Left renal pelvis (tissue), 4 donors: ENCODE measurements around the gene NAALADL2. TPM values are rescaled to one million over a fixed set of nuclear protein-coding genes. Genes with fewer than 3 reads are reported as not detected.
"Not testable (repeated sequence)": the region's sequence is repeated elsewhere in the genome, so short reads cannot be mapped to it uniquely, and the experiment has no call there.

Experiments
- DNase-seq, 4 donors: peaks; one replicate each; pipeline ENCODE4 v3.0.0-alpha.2; 2013; ENCODE audit warnings: low read depth in 4 of 4, low spot score in 3 of 4
- polyA plus RNA-seq, 4 donors: library from polyadenylated mRNA; unstranded; fragments of 120-200 nt; gene quantifications; one replicate each; pipeline ENCODE4 v1.2.1, GENCODE V29; 2013; ENCODE audit not compliant: insufficient read length in 4 of 4

The NAALADL2 gene
- polyA plus RNA-seq, 4 donors, result 13.6 to 25.3 (median 19.7) TPM

DNA sequence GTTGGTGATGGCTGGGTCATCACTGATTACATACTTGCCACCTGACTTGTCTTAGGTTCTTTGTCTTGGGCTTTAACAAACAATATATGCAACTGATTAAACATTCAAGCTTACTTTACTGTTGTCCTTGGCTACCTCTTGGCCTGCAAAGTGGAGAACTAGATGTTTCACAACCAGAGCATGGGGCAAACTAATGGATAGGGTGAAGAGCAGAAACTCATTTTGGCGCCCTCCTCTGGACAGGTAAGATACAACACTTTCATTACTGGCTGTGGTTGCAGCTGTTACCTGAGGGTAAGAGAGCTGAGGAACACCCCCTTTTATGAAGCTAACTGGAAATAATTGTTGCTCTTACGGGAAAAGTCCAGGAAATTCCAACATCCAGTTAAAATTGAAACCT lies 262.1 kb downstream of the NAALADL2 start:
- DNase-seq, result no peak

DNA sequence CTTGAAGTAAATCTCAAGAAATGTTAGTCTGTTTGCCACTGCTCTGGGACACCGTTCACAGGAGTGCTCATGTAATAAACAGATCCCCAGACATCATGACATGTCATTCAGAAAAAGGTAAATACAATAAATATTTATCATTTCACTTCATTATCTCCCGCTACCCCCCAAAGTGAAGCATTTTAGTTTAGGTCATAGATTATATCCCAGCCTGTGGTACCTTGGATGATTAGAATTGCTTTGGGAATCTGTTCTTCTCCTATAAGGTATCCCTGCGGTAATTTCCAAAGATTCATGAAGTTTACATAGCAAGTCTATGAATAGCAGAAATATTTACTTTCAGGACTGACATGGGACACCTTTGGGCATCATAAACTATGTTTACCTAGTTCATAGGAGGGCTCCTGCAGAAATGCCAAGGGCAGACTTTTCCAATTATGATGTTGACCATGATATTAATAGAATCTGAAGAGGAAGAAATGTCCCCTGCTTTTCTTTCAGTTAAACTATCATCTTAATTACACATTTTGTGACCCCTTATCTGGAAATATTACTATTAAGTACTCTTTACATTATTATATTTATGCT lies 268.0 kb downstream of the NAALADL2 start:
- no peak for DNase-seq

- DNase-seq, result no peak
These were observed 270.0 kb downstream of the NAALADL2 start for GRCh38 chr3:175129126-175129525.

DNA sequence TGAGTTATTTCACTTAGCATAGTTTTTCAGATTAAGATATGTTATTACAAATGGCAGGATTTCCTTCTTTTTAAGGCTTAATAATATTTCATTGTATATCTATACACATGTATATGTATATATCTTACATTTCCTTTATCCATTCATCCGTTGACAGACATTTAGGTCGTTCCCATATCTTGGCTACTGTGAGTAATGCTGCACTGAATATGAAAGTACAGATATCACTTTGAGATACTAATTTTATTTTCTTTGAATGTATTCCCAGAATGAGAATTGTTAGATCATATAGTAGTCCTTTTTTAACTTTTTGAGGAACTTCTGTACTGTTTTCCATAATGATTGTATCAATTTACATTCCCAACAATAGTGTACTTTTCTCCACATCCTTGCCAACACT lies 270.4 kb downstream of the NAALADL2 start:
- no peak for DNase-seq

- DNase-seq, result not testable (repeated sequence)
These were observed 272.7 kb downstream of the NAALADL2 start for GRCh38 chr3:175131866-175132265.

- not testable (repeated sequence) for DNase-seq
These were observed 273.6 kb downstream of the NAALADL2 start for GRCh38 chr3:175132706-175133105.

GRCh38 chr3:175144368-175144767 lies 285.2 kb downstream of the NAALADL2 start:
- no peak for DNase-seq

DNA sequence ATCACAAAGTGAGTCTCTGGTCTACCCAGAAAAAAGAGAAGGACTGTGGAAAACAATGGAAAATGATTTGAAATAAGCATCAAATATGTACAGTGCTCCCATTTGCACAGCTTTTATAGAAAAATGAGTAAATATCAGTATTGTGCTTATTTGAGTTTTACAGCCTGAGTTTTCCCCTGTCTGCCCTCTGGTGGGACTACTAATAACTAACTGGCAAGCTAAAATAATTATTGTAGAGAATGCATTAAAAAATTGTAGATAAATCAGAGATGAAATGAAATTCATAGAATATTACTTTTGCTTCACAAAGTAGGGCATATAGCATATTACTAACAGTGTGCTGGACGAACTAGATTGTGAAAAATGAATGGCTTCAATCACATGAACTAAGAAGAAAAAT lies 287.1 kb downstream of the NAALADL2 start:
- no peak for DNase-seq

DNA sequence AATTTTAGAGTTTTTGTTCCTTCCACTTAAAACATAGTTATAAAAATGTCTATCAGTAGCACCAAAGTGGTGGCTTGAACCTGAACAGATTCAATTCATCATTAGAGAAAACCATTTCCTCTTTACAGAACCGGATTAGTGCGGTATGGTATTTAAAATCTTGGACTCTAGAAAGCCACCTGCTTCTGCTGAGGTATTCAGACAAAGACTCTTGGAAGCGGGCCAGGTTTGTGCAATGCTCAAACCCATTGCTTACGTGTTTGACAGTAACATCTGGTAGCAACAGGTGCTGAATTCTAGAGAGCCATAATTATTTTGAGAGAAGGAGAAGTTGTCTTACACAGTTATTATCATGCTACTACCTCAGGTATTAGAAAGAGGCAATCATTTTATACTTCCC lies 290.5 kb downstream of the NAALADL2 start:
- peak in 1 of 4 donors; percentile 25 for DNase-seq

DNA sequence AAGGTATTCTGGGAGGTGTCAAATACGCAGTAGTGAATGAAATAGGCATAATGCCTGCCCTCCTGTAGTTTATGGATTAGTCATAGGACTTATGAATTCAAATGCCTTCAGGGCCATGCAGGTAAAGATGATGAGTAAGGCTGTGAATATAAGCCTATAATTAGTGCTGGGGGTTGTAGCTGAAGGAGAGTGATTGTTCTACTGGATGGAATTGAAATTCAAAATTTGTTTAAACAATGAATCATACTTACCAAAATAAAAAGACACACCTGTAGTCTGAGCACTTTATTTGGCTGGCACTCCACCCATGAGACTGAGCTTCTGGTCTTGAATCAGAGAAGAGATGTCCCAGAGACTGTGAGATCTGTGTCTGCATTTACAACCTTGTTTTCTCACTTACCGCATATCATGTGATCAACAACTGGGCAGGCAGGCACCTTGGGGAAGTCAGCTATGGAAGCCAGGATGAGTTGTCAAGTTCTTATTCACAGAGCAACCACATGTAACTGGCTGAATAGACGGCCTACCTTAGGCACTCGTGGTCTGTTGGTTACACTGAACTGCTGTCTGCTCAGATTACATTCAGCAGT lies 291.8 kb downstream of the NAALADL2 start:
- DNase-seq, result no peak

- DNase-seq, result no peak
These were observed 294.5 kb downstream of the NAALADL2 start for GRCh38 chr3:175153595-175153994.

DNA sequence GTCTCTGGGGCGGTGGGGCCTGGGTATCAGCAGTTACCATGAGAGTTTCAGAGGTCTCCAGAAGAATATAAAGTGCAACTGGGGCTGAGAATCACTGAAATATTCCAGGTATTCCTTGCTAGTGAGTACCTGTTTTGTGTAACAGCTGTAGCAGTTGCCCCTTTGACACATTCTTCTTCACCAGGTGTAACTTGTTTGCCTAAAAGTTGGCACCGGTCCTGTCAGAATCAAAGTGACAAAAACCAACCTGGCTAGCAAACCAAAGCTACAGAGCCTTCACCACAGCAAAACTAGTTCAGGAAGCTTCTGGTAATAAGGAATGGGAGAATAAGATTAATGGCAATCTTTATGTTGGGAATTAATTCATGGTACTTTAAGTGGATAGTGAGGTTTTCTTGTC lies 296.0 kb downstream of the NAALADL2 start:
- no peak for DNase-seq

DNA sequence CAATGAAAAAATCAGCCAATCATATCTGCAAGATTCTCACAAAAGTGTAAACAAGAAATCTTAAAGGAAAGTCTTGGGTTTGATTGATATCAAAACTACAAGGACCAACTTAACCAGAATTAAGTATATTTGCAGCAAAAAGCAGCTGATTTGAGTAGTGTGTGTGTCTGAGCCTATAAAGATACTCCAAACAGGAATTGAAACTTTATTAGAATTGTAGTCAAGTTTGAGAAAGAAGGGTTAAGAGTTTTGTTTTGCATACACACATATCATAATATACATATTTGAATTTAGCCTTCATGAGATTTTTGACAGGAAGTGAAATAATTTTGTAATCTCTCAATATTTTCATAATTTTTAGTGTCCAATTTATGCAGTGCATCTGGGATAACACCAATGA lies 300.1 kb downstream of the NAALADL2 start:
- no peak for DNase-seq

- DNase-seq, result no peak
These were observed 302.2 kb downstream of the NAALADL2 start for GRCh38 chr3:175161291-175161690.

DNA sequence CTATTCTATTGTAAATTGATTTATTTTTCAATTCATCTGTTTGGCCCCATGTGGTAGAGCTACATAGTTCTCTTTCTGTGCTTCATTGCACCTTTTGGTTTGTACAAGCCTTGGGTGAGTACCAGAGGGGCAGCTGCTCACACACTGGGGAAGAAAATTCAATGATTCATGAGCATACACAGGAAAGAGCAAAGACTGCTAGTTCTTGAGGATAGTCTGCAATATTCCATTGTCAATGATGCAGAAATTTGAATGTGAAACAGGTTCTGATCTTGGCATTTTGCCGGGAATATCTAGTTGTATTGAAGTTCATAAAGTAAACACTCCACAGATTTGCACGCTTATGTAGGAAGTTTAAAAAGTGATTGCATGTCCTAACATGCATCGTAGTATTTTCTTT lies 304.6 kb downstream of the NAALADL2 start:
- no peak for DNase-seq

DNA sequence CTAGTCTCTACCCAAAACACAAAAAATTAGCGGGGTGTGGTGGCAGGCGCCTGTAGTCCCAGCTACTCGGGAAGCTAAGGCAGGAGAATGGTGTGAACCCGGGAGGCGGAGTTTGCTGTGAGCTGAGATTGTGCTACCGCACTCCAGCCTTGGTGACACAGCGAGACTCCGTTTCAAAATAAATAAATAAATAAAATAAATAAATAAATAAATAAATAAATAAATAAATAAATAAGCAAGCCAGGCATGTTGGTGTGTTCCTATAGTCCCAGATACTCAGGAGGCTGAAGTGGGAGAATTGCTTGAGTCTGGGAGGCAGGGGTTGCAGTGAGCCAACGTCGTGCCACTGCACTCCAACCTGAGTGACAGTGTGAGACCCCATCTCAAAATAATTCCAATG lies 314.0 kb downstream of the NAALADL2 start:
- DNase-seq, result not testable (repeated sequence)

GRCh38 chr3:175176556-175176955 lies 317.4 kb downstream of the NAALADL2 start:
- no peak for DNase-seq

- no peak for DNase-seq
These were observed 319.9 kb downstream of the NAALADL2 start for GRCh38 chr3:175179055-175179454.

DNA sequence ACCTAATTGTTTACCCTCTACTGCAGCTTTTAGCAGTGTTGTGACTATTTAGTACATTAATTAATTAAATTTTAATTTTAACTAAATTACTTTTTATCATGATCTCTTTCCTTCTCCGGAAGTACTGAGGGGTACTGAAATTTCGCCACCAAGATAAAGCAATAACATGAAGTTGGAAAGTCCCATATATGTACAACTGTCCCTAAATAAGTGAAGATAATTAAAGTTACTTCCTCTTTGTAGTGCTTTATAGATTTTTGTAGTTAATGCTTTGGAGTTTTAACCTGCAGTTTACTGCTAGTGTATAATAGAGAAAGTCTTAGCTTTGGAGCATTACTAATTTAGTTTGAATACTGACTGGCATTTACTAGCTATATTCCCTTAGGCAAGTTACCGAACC lies 325.3 kb downstream of the NAALADL2 start:
- no peak for DNase-seq

DNA sequence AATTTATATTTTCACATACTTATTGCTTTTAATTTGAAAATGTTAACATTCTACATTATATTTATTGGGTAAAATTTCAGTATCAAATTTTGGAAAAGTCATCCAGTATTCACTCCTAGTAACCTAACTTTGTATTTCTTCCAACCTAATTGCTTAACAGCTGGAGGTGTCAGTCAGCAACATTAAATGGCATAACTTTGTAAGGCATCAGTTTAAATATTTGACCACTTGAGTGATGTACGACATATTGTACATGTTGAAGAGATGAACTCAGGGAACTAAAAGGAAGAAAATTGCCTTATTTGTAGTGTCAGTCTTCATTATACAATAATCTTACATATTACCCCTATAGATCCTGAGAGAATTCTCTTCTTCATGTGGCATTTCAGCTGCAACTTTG lies 326.8 kb downstream of the NAALADL2 start:
- no peak for DNase-seq

DNA sequence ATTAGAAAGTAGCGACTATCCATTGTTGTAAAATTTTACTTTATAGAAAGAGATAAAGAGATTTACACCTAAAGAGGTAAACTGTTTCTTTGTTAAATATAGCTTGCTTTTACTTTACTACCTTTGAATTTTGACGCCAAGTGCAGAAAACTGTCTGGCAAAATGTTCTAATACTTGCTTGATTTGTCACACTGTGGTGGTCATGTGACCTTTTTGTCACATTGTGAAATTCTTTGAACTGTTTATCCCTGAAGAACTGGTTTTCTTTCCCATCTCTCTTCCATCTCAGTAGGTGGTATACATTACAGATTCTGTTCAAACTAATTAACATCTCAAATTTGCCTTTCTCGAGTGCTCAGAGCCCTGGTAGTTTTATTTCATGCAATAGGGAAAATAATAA lies 327.4 kb downstream of the NAALADL2 start:
- DNase-seq, result no peak

- no peak for DNase-seq
These were observed 328.5 kb downstream of the NAALADL2 start for GRCh38 chr3:175187586-175187985.

DNA sequence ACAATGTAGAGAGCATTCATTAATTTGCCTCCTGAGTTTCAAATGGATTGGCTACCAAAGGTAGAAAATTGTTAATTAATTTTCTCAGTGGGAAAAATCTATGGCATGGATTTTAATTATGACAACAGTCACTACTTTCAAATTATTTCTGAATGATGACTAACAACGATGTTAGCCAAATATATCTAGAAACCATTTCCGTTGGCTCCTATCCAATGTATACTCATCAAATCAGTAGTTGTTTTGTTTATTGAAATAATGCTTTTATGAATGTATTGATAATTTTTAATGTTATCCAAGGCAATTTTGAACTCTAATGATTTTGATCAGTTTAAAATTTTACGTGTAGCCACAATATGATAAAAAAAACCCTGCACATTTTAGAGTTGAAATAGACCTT lies 333.4 kb downstream of the NAALADL2 start:
- DNase-seq, result no peak
